GM19239 (cell line): Measurements from ENCODE around the gene PRSS21.

Source experiments
- DNase-seq: peaks from one replicate; pipeline ENCODE4 v3.0.0; 2011; ENCODE audit warnings: low spot score; ENCODE audit not compliant: insufficient read length
- FAIRE-seq: peaks from 2 replicates; lab custom pipeline; 2011; peaks lifted over from hg19 to GRCh38; lab: Jason Lieb, UNC

The PRSS21 gene

GRCh38 chr16:2799859-2800226, 17.2 kb upstream of the PRSS21 start:
- DNase-seq (no peak), FAIRE-seq (no peak)

- no peak for FAIRE-seq
- DNase-seq = no peak
Observed at GRCh38 chr16:2803545-2804195, 13.4 kb upstream of the PRSS21 start.

- DNase-seq = no peak
- no peak for FAIRE-seq
Observed at GRCh38 chr16:2804728-2805127, 12.3 kb upstream of the PRSS21 start.

- no peak for FAIRE-seq
- DNase-seq = no peak
Observed at GRCh38 chr16:2806286-2806685, 10.8 kb upstream of the PRSS21 start.

- no peak for FAIRE-seq
- no peak for DNase-seq
Observed at GRCh38 chr16:2808181-2808580, 8.9 kb upstream of the PRSS21 start.

GRCh38 chr16:2809149-2809760, 7.8 kb upstream of the PRSS21 start:
- FAIRE-seq (no peak), DNase-seq (no peak)

GRCh38 chr16:2810651-2811050, 6.4 kb upstream of the PRSS21 start:
- FAIRE-seq (no peak), DNase-seq (no peak)

- DNase-seq (no peak), FAIRE-seq (no peak)
Observed at GRCh38 chr16:2811703-2812471, 5.2 kb upstream of the PRSS21 start.

- FAIRE-seq = no peak
- DNase-seq = no peak
Observed at GRCh38 chr16:2813771-2814221, 3.2 kb upstream of the PRSS21 start.

GRCh38 chr16:2814551-2815298, 2.3 kb upstream of the PRSS21 start:
- no peak for FAIRE-seq

GRCh38 chr16:2815299-2815771, 1.7 kb upstream of the PRSS21 start:
- no peak for FAIRE-seq
- no peak for DNase-seq

More at GRCh38 chr16:2814551-2815298, 2.3 kb upstream of the PRSS21 start:
- no peak for DNase-seq

GRCh38 chr16:2817340-2818271, 569 bp downstream of the PRSS21 start:
- DNase-seq (no peak), FAIRE-seq (no peak)

GRCh38 chr16:2818272-2818876, 1.3 kb downstream of the PRSS21 start:
- no peak for FAIRE-seq
- DNase-seq = no peak

- FAIRE-seq = no peak
- DNase-seq = no peak
Observed at GRCh38 chr16:2819179-2819938, 2.3 kb downstream of the PRSS21 start.

GRCh38 chr16:2819939-2820835, 3.1 kb downstream of the PRSS21 start:
- FAIRE-seq (no peak), DNase-seq (no peak)

GRCh38 chr16:2820836-2821486, 3.9 kb downstream of the PRSS21 start:
- no peak for FAIRE-seq
- no peak for DNase-seq
